ENCODE results near the gene FBXO45.
"Not testable (repeated sequence)": the region's sequence is repeated elsewhere in the genome, so short reads cannot be mapped to it uniquely, and the experiment has no call there.

GRCh38 chr3:196521291-196521690, 47.2 kb upstream of the FBXO45 start:
- not testable (repeated sequence) for TF ChIP-seq CTCF (IDR thresholded peaks at IDR 0.05 in 4 of 5, conservative IDR thresholded peaks at IDR 0.05 in 1 of 5); POLR2A (IDR thresholded peaks at IDR 0.05)

Data from gastrocnemius medialis (tissue), 4 donors.